HT-29 (cell line): ENCODE measurements around the gene PAX8. TPM values are rescaled to one million over a fixed set of nuclear protein-coding genes. Genes with fewer than 3 reads are reported as not detected.

Experiments used
- DNase-seq: peaks from one replicate; pipeline ENCODE4 v3.0.0-alpha.2; 2015; ENCODE audit warnings: low spot score
- total RNA-seq: library from RNA; depleted of rRNA; stranded (reverse); fragments of >200 nt; shearing (Covaris generic); gene quantifications from 2 replicates; pipeline ENCODE4 v1.2.3, GENCODE V29; 2014

Gene PAX8
- total RNA-seq, 1 experiment from 2014 or later: 3.4 TPM

DNA sequence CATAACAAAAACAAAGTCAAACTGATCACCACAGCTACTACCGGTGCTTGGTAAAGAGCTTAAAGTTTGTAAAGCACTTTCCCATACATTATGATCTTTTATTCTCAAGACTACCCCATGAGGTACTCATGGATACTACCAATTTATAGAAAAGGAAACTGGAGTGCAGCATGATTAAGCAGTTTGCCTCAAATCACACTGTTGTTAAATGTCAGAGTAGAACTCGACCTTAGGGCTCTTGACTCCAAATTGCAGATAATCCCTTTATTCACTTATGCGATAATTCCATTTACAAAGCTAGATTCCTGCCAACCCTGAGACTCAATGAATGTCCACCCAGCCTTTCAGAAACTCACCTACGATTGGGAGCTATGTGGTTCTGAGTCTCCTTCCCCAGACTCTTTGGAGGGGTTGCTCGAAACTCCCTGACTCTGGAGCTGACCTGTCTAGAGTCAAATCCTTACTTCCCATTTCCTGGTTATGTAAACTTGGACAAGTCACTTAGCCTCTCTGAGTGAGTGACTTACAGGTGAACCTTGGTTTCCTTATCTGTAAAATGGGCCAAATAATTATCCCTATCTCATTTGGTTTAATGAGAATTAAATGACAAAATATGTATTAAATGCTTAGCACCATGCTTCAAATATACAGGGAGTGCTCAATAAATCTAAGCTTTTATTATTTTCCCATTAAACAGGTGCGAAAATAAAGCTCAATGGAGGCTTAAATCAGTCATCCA, 57.6 kb downstream of the PAX8 start:
- no peak for DNase-seq

DNA sequence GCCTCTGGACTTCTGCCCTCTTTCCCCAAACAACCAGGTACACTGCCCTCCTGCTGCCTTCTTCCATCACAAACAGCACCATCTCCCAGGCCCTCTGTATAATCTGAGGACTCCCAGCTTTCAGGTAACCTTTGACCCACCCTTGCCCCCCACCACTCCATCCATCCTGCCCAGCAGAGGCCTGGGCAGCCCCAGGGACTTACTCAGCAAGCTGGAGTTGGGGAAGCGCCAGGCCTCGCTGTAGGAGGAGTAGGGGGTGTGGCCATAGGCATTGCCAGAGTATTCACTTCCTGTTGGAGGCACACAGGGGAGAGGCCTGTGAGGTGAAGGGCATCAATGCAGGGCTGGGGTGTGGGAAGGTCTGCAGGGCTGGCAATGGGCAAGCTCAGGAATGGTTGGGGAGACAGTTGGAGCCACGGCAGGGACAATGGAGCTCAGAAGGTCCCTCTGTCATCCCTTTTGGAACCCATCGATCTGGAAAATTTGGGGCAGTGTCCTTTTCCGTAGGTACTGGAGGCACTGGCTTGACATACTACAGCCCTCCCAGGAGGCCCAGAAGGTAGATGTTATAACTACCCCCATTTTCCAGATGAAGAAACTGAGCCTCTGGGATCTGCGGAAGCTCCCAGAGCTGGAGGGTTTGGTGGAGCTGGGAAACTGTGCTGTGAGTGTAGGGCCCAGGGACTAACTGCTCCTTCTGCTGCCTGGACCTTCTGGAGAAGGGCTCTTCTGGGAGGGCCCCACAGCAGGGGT, 58.7 kb downstream of the PAX8 start:
- DNase-seq: peak; percentile 76

DNA sequence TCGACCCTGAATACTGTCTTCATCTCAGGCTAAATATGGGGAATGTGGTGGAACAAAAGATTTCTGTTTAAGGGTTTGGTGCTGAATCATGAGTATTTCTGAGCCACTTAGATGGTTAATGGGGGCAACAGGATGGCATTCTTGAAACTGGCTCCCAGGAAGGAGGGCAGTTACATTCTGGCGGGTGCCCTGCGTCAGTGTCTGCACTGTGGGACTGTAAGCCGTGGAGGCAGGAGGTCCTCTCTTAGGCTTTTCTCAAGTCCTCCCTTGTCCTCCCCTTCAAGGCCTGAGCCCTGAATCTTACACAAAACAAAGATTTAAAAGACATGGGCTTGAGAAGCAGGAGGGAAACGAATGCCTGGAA, 59.2 kb downstream of the PAX8 start:
- DNase-seq: no peak

DNA sequence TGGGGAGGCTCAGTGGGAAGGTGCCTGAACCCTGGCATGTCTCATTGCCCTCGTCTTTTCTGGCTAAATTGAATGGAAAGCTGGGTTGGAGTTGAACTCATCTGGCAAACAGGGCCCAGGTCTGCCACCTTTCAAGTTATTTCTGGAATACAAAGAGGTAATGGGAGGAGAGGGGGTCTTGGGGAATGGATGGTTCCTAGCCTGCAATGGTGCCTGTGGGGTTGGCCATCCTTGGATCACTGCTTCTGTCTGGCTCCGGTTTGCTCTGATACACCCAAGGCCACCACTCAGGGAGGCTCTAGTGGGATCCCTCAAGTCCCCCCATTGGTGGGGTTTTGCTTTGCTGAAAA, 59.7 kb downstream of the PAX8 start:
- DNase-seq: no peak

DNA sequence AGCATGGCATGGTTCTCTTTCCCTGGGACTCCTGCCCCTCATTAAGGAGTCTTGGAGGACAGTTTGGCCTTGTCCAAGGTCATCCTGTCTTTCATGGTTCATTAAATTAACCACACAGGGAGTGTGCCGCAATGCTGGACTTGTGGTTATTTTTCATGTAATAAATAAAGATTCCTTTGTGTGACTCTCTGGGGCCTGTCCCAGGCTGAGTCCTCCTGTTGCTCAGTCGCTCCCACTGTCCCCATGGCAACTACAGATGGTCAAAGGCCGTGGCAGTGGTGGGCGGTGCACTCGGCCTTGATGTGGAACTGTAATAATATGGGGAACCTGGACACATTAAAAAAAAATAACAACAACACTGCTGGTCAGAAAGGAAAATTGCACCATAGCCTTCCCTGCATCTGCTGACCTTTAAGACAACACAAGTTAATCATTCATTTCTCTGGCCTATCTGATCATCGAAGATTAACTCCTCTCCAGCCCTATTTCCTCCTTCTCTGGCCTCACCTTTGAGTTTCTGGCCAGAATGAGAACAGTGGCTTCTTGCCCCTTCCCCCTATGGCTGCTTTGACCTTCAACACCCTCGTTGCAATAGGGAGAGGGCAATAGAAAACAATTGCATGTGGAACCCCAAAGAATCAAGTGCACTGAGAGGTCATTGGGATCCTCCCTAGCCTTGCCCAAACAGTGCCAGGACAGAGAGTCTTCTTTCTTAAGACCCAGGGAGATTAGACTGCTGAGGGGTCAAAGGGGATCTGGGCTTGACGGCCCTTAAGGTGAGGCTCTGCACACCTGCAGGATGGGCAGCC, 60.2 kb downstream of the PAX8 start:
- DNase-seq: peak; percentile 99

DNA sequence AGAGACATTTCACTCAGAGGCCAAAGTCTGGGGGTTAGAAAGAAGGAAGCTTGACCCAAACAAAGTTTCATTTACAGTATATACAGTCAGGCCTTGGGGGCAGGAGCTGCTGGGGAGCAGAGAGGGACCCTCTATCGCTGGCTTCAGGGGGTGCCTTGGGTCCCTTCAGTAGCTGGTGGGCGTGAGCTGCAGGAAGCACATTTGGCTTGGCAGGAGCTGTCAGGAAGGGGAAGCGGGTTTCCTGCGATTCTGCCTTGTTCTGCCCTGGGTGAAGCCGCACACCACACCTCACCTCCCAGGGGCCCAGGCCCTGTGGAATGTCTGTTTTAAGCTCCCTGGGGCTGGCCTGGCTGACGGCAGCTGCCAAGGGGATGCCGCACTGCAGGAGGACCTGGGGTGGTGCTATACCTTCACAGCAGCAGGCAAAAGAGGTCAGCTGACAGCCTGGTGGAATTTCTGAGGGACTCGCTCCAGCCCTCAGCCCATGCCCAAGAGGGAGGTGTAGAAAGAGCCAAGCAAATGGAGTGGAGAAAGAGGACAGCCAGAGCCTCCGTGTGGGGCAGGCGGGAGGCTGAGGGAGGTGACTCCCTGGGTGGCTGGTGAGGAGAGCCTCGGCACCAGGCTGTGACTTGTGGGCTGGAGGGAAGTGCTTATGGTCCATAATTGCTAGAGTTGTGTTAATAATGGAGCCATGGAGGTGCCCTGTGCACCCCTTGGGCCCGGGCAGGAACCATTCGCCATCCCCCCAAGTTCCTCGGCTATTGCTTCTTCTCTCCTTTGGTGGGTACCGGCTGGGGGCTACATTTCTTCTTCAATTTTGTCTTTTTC, 61.1 kb downstream of the PAX8 start:
- DNase-seq: peak; percentile 82

DNA sequence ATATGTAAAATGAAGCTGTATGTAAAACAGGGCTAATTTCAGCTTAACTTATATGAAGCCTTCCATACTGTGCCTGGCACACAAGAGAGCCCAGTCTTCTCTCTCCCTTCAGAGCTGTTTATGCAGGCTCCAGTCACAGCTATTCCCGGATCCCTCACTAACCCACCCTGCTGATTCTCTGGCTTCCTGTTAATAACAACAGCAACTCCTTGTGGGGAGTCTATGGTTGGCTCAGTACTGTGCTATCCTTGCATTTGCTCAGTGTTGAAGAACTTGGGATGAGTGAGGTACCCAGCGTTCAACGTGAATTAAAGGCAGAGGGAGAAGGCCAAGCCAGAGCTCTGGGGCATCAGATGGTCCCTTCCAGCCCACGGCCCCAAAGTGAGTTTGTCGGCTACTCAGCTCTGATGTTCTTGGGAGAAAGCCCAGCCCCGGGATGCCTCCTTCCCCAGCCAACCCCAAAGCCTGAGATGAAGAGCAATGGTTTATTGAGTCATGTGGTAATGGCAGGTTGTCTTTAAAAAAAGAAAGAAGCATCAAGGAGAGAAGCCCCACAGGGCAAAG, 61.7 kb downstream of the PAX8 start:
- DNase-seq: no peak

DNA sequence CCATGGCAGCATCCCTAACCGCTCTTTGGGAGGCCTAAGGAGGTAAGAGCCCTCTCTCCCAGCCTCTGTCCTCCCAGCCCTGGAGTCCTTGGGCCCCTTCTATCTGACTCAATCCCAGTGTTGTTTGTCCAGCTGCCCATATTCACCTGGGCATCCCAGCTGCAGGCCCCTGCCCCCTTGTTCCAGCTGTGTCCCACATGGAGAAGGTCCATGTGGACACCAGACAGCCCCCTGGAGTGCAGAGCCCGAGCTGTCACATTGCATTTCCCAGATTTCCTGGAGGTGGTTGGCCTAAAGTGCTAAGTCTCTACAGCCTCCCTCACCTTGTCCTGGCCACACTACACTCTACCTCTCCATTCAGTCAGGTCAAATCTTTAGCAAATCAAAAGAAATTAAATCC, 62.4 kb downstream of the PAX8 start:
- DNase-seq: no peak

DNA sequence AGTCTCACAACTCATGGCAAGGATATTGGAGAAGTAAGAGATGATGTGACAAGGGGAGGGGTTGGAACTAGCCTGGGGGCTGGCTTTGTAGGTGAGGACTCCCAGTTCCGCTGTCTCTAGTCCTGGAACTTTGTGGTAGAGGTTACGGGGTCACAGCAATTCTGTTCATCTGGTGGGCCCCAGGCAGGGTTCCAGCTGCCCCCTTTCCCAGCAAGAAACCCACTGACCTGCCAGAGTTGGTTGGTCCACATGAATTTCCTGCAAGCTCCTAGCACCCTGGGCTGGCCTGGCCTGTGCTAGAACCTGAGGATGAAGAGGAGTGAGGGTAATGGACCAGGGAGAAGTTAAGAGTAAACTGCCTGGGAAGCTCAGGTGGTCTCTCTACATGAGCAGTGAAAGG, 63.7 kb downstream of the PAX8 start:
- DNase-seq: no peak

DNA sequence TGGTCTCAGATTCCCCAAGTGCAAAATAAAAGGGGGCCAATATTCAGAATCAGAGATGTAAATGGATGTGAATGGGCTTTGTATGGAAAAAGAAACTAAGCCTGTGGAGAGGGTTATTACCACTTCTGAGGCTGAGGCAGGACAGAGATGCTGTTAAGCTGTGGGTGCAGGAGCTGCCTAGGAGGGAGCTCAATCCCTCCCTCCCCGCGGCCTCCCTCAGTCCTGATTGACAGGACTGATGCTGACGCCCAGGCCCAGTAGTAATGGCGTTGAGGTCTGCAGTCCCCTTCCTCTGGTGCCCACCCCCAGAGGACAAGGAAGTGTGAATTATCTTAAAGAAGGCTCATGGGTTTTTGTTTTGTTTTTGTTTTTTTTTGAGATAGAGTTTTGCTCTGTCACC, 64.6 kb downstream of the PAX8 start:
- DNase-seq: no peak

DNA sequence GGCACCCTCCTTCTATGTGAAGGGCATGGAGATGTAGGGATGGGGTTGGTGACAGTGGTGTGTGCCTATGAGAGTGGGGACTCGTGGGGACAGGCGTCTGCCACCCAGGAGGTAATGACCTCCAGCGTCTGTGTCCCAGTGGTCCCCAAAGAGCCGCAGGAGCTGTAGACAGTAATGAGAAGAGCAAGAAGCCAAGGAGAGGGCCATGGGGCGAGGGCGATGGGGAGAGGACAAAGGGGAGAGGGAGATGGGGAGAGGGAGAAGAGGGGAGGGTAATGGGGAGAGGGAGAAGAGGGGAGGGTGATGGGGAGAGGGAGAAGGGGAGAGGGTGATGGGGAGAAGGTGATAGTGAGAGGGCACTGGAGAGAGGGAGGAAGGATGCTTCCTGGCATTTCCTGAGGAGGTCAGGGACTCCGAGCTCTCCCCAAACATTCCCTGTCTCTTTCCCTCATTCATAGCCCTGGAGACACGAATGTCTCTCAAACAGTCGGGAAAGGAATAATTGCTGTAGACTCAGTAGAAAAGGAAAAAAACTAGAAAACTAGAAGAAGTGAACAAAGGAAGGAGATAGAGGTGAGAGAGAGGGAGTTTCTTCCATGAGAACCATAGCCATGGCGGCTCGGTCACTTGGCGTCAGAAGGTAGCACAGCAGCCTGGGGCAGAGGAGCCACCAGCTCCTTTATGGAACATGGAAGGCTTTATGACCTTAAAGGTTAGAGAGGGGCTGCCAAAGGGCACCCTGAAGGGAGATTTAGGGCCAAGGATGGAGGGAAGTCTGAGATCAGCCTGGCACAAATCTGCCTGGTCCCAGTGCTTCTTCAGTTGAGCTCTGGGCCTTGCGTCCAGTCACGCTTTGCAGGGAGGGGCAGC, 65.4 kb downstream of the PAX8 start:
- no peak for DNase-seq

DNA sequence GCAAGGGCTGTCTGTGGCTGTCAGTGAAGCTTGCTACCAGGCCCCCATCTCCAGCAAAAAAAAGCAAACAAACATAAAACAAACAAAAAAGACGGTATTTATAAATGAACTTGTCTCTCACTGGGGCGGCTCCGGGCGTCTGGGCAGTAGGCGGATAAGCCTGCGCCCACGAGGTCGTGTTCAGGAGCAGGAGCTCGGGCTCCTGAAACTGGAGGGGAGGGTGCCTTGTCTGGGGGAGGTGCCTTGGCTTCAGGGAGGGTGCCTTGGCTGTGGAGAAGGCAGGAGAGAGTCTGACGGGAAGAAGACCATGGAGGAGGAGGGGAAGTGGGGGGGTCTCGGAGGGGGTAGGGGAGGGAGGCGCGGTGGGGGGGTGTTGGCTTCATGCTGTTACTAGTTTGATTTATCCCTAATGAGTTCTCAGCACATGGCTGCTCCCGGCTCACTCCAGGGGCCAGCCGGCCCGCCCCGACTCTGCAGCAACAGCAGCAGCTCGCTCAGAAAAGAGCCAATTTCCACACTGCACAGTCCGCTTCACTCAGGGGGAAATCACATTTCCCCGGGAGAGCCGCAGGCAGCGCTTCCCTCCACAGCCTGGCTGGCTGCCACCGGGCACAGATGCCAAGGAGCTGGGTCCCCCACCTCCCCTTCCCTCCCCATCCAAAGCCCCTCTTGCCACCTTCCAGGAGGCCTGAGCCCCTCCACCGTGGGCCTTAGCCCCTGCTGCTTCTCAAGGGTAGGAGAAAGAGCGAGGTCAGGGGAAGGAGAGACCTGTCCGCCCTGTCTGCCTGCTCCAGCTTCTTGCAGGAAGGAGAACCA, 66.3 kb downstream of the PAX8 start:
- no peak for DNase-seq

DNA sequence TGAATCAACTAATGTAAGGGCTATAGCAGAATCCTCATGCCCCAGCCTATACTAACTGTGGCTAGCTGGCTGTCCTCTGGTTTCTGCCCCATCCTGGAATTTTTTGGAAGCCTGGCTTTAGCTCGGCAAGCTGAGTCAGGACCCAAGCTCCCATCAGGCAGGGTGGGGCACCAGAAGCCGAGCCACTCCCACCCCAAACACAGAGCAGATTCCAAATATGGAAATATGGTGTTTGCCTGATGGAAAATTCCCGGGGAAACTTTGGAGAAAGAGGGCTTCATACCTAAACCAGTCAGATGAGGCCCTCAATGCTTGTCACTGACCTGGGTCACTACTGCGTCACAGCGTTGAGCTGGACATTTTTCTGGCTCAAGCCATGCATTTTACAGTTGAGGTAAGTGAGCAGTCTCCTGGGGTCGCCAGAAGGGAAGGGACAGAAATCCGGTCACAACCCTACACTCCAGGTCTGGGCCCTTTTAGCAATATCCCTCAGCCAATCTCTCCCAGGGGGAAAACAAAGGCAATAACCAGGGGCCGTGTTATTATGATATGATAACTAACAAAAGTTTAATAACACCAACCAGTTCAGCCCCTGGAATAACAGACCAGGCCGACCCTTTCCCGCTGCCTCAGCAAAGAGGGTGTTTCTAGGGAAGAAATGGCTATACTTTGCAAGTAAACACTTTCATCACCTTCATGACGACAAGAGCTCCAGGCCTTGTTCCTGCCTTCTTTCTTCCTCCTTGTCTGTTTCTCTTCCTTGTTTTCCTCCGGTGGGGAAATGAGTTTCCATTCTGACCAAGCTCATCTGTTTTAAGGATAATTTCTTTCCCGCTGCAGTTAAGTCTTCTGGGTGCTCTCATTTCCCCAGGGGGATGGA, 67.3 kb downstream of the PAX8 start:
- no peak for DNase-seq

DNA sequence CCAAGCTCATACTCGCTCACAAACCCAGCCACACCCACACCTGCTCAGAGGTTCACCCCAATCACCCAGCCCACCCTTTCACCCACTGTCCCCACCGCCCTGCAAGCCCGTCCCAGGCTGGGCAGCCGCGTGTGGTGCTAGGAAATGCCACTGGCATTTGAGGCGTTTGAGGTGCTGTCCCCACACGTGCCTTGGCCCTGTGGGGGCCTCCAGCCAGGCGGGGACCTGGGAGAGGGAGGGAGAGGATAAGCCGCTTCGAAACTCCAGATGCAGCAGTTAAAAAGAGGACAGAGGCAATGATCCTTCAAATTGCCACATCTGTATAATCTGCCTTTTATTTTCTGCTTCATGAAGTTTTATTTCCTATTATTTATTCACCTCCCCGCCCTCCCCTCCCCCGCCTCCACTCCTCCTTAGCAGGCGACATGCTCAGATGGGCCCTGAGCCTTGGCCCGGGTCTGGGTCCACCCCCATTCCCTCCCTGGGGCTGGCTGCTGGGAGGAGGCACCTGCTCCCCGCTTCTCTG, 69.0 kb downstream of the PAX8 start:
- DNase-seq: no peak

DNA sequence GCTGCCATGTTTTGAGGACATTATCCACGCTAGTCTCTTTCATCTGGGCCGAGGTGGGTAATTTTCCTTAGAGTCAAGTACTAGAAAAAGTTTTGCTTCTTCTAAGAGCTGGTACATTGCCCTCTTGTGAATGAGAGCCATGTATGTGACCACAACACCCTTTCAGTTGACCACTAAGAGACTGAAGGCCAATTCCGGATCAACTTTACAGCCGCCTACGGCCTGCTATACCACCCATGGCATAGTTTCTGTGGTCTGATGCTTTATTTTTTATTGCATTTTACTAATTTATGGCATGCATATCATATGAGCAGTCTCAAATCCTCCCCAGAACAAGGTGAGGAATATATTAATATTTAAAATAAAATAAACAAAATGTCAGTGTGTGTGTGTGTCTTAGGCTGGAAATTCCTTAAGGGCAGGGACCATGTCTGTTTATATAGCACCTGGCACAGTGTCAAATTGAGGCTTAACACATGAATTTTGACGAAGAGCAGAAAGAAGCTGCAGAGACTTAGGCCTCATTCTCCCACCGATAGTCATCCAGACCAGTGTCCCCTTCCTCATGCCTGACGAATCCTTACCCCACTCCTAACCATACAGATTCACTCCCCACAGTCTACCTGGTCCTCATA, 69.6 kb downstream of the PAX8 start:
- DNase-seq: peak; percentile 69

DNA sequence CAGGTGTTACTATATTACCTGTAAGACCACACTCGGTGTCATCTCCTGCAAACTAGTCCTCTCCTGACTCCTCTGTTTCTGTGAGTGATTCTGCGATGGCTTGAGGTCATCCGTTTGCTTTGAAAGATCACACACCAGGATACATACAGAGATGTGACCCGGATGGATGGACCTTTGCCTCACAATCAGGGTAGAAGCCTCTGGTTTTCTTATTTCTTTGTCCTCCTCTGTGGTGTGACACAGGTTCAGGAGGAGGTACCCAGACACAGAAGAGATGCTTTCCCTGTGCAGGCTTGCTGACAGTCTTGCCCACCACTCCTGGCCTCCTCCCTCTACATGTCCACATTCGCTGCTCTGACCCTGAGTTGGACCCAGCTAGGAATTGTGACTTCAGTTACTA, 70.3 kb downstream of the PAX8 start:
- DNase-seq: no peak

DNA sequence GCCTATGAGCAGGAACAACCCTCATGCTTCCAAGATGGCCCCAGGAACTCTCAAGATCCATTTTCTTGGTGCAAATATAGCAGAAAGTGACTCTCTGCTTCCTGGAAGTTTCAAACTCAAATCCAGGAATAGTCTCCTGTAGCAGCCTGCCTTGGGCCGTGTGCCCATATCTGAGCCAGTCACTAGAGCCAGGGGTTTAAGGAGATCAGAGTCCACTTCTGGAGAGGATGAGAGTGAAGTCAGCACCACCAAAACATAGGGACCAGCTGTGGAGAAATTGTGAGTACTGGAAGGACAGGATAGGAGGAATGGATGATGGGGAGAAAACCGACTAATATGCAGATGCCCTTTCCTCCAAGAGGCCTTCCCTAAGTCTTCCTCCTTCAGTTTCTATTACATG, 71.7 kb downstream of the PAX8 start:
- no peak for DNase-seq

DNA sequence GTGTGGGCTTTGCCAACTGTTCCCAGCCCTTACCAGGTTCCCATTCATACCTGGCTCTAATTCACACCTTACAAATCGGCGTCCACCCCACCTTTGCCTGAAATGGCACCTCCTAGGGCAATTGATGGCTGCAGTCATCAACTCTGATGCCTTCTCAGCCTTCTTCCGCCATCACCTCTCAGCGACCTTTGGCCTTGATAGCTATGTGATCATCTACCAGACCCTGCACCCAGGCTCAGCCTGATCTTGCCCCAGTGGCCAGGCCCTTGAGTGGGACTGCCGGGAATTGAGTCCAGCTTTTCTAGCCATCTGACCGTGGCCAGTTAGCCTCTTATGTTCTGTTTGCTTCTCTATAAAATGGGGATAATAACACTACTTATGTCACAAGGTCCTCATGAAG, 72.5 kb downstream of the PAX8 start:
- no peak for DNase-seq
